Measurements from ENCODE around the gene NECAB3. TPM values are rescaled to one million over a fixed set of nuclear protein-coding genes. Genes with fewer than 3 reads are reported as not detected.

The NECAB3 gene
- total and polyA plus RNA-seq, 2 of the 13 experiments (the other 11 are each of a cell fraction or from before 2014, with no cell fraction given), result 61.5 to 65.5 TPM

DNA sequence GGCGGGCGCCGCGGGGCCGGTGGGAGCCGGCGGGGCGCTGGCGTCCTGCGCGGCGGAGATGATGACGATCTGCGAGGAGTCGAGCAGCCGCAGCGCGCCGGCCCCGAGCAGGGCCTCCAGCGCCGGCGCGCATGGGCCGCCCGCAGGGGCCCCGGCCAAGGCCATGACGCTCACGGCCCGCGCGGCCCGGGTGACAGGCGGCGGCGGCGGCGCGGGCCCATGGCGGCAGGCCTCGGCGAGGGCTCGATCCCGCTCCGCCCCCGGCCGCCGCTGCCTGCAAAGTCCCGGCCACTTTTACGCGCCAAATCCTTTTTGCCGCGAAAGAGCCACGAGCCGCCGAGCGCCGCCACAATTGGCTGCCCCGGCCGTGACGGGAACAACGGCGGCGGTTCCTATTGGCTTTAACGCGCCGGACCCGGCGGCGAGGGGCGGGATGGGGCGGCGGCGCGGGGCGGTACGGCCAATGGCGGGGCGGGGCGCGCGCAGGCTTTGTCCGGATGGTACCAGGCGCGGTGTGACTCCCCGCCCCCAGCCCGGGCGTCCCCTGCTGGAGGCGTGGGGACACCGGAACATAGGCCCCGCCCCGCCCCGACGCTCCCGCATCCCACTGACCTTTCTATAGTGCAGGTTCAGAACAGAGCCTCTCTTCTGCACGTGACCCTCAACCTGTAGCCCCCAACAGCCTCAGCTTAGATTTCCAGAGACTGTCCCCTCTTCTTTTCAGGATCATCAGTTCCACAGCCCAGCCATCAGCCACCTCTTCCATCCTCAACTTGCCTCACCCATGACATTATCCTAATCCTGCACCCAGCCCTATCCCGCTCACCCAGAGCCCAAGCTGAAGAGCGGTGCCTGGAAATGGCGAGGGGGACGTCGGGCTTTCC lies 12.1 kb upstream of the NECAB3 start, which contains the start of gene E2F1 (continued):
- TF ChIP-seq ZBTB40 (IDR thresholded peaks at IDR 0.05) (no peak), ZBTB40 (CRISPR knock-in tag; IDR thresholded peaks at IDR 0.05) (peak; percentile 53), ZNF274 (CRISPR knock-in tag; IDR thresholded peaks at IDR 0.05) (peak; percentile 49; the same call in 1 of the 2 replicates), ZNF614 (CRISPR knock-in tag; IDR thresholded peaks at IDR 0.05; ENCODE audit: borderline replicate concordance) (peak; percentile 44; the same call in 1 of the 2 replicates), AGO1 (IDR thresholded peaks at IDR 0.05; ENCODE audit: low read depth, low read length, poor library complexity, severe bottlenecking) (no peak), ZNF550 (CRISPR knock-in tag; IDR thresholded peaks at IDR 0.05; ENCODE audit: borderline replicate concordance) (0 out of 2 replicates have a peak, but pooled peaks have one; percentile 65), SIN3B (IDR thresholded peaks at IDR 0.05; ENCODE audit: low read length) (peak; percentile 87), TEAD2 (CRISPR knock-in tag; IDR thresholded peaks at IDR 0.05) (peak; percentile 75; the same call in 1 of the 2 replicates), ZNF792 (CRISPR knock-in tag; IDR thresholded peaks at IDR 0.05) (peak; percentile 77; the same call in 1 of the 2 replicates), RBAK (CRISPR knock-in tag; IDR thresholded peaks at IDR 0.05) (no peak), ZNF138 (CRISPR knock-in tag; IDR thresholded peaks at IDR 0.05; ENCODE audit: low read depth) (peak; percentile 98), ZBTB42 (CRISPR knock-in tag; IDR thresholded peaks at IDR 0.05) (no peak), ZNF160 (CRISPR knock-in tag; IDR thresholded peaks at IDR 0.05) (peak; percentile 61; the same call in 1 of the 2 replicates), SP1 (IDR thresholded peaks at IDR 0.05) (no peak), SP1 (CRISPR knock-in tag; IDR thresholded peaks at IDR 0.05) (peak; percentile 91), SMYD3 (CRISPR knock-in tag; IDR thresholded peaks at IDR 0.05) (no peak), ATRX (CRISPR knock-in tag; IDR thresholded peaks at IDR 0.05; ENCODE audit: borderline replicate concordance) (no peak), ZNF674 (CRISPR knock-in tag; IDR thresholded peaks at IDR 0.05; ENCODE audit: low read depth) (peak; percentile 76; the same call in 1 of the 2 replicates), ZNF605 (CRISPR knock-in tag; IDR thresholded peaks at IDR 0.05) (peak; percentile 72; the same call in 1 of the 2 replicates), ZNF510 (CRISPR knock-in tag; IDR thresholded peaks at IDR 0.05; ENCODE audit: low read depth) (0 out of 2 replicates have a peak, but pooled peaks have one; percentile 69)
- TF ChIP-seq, protein P1, sequence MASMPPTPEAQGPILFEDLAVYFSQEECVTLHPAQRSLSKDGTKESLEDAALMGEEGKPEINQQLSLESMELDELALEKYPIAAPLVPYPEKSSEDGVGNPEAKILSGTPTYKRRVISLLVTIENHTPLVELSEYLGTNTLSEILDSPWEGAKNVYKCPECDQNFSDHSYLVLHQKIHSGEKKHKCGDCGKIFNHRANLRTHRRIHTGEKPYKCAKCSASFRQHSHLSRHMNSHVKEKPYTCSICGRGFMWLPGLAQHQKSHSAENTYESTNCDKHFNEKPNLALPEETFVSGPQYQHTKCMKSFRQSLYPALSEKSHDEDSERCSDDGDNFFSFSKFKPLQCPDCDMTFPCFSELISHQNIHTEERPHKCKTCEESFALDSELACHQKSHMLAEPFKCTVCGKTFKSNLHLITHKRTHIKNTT (CRISPR knock-in tag; IDR thresholded peaks at IDR 0.05), result no peak
